Measurements from ENCODE around the gene ZNF350. TPM values are rescaled to one million over a fixed set of nuclear protein-coding genes. Genes with fewer than 3 reads are reported as not detected.

ZNF350 gene
- total RNA-seq, 2 donors from 2014 or later: 3.1 to 5.9 TPM

DNA sequence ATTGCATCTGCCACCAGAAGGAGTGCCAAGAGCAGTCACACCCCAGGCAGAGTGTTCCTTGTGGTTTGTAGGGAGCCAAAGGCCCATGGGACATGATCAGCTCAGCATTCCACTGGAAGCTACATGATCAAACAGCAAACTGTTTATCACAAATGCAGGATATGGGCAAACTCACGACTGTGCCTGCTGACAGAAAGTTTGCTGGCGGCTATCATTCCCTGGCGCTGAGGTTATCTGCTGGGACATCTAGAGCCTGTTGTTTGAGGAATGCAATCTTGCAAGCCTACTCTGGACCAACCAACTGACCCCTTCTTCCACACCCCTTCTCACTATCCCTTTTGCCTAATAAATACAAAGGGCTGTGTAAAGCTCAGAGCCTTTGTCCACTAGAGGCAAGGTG lies 67.0 kb downstream of the ZNF350 start:
- ATAC-seq: no peak
- DNase-seq: no peak
- no peaks in the 10 kb centered on the region for H3K4me1 ChIP-seq
- peaks cover 0 to 69% (median 7%) of the 10 kb centered on the region in 3 donors for H3K9me3 ChIP-seq
- no peaks in the 10 kb centered on the region for H3K36me3 ChIP-seq (replicated peaks in 1 of 2; ENCODE audit: insufficient read depth in 1 of 2, low read depth in 2 of 2)
- no peak overlapping the region for H3K4me3 ChIP-seq
- no peaks in the 10 kb centered on the region for H3K27me3 ChIP-seq
- no peak overlapping the region for H3K27ac ChIP-seq
- 72 to 100% methylated on average over 2 to 3 of the region's 3 CpGs for WGBS, 2 donors
- TF ChIP-seq CTCF (IDR thresholded peaks at IDR 0.05) (no peak), POLR2A (IDR thresholded peaks at IDR 0.05) (no peak)
- intact Hi-C loops (cut with DNase I): no loop called here

DNA sequence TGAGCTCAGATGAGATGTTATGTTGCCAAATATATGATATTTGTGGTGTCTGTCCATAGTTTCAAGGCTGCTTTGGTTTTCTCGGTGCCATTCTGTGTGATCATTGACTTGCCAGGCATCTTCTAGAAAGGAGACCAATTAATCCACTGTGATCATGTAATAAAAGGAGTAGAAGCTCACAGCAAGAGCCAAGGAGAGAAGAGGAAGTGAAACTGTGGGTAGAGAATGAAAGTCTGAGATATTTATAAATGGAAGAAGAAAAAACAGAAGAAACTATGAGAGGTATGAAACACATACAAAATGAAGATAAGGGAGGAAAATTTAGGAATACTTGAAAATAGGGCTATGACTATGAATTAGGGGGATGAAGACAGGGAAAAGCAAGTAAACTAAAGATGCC lies 70.5 kb downstream of the ZNF350 start:
- DNase-seq: no peak
- no peaks in the 10 kb centered on the region for H3K27me3 ChIP-seq
- intact Hi-C loops (cut with DNase I): no loop called here
- TF ChIP-seq CTCF (IDR thresholded peaks at IDR 0.05) (no peak), POLR2A (IDR thresholded peaks at IDR 0.05) (no peak)
- 78 to 81% methylated on average over 1 of the region's 1 CpG for WGBS, 2 donors
- no peak overlapping the region for H3K27ac ChIP-seq
- H3K9me3 ChIP-seq: peaks cover 0 to 62% (median 7%) of the 10 kb centered on the region in 3 donors
- no peaks in the 10 kb centered on the region for H3K36me3 ChIP-seq (replicated peaks in 1 of 2; ENCODE audit: insufficient read depth in 1 of 2, low read depth in 2 of 2)
- ATAC-seq: no peak
- H3K4me1 ChIP-seq: no peaks in the 10 kb centered on the region
- H3K4me3 ChIP-seq: no peak overlapping the region

DNA sequence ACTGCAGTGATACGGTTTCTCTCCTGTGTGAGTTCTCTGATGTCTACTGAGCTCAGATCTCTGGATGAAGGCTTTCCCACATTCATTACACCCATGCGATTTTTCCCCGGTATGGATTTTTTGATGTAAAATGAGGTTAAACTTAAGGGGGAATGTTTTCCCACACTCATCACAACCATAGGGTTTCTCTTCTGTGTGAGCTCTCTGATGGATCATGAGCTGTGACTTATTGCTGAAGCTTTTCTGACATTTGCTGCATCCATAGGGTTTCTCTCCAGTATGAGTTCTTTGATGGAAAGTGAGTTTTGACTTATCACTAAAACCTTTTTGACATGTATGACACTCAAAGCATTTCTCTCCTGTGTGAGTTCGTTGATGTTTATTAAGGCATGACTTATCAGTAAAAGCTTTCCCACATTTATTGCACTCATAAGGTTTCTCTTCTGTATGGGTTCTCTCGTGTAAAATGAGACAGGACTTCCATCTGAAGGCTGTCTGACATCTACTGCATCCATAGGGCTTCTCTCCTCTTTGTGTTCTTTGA lies 71.2 kb downstream of the ZNF350 start:
- DNase-seq: no peak
- H3K4me1 ChIP-seq: no peaks in the 10 kb centered on the region
- no peak overlapping the region for H3K27ac ChIP-seq
- 64 to 70% methylated on average over 5 of the region's 5 CpGs for WGBS, 2 donors
- intact Hi-C loops (cut with DNase I): no loop called here
- no peaks in the 10 kb centered on the region for H3K36me3 ChIP-seq (replicated peaks in 1 of 2; ENCODE audit: insufficient read depth in 1 of 2, low read depth in 2 of 2)
- ATAC-seq: no peak
- no peak overlapping the region for H3K4me3 ChIP-seq
- no peaks in the 10 kb centered on the region for H3K27me3 ChIP-seq
- no peak for TF ChIP-seq CTCF (IDR thresholded peaks at IDR 0.05)
- no peak for TF ChIP-seq POLR2A (IDR thresholded peaks at IDR 0.05)
- H3K9me3 ChIP-seq: peaks cover 0 to 54% (median 7%) of the 10 kb centered on the region in 3 donors

Other genes starting within 250 kb of the ZNF350 start
- 1 to 10 TPM in 1 of 2 donors, not detected in 1; 4.7 TPM for gene FPR1, start 235.0 kb downstream of the ZNF350 start, total RNA-seq
- gene FPR2, start 225.7 kb downstream of the ZNF350 start, total RNA-seq: under 1 TPM in 1 of 2 donors, not detected in 1; 0.78 TPM
- 1 to 10 TPM; 1.6 to 4.9 TPM for gene FPR3, start 191.7 kb downstream of the ZNF350 start, total RNA-seq
- 10 to 100 TPM; 11.2 to 16.5 TPM for gene ZNF577, start 98.9 kb downstream of the ZNF350 start, total RNA-seq
- 1 to 10 TPM; 4.0 to 5.7 TPM for gene ZNF649, start 81.8 kb downstream of the ZNF350 start, total RNA-seq
- gene ZNF613, start 59.4 kb downstream of the ZNF350 start, total RNA-seq: 10 to 100 TPM in 1 of 2 donors, 1 to 10 TPM in 1; 2.3 to 10.5 TPM
- gene ZNF615, start 21.4 kb upstream of the ZNF350 start, total RNA-seq: 1 to 10 TPM; 5.6 to 7.8 TPM
- gene ZNF614, start 41.5 kb upstream of the ZNF350 start, total RNA-seq: 1 to 10 TPM; 1.3 to 1.6 TPM
- 10 to 100 TPM; 10.9 to 29.3 TPM for gene ZNF432, start 62.0 kb upstream of the ZNF350 start, total RNA-seq
- 10 to 100 TPM; 16.3 to 80.4 TPM for gene ZNF841, start 108.9 kb upstream of the ZNF350 start, total RNA-seq
- 1 to 10 TPM; 3.6 to 6.2 TPM for gene ZNF616, start 153.1 kb upstream of the ZNF350 start, total RNA-seq
- 10 to 100 TPM in 1 of 2 donors, 1 to 10 TPM in 1; 2.0 to 12.2 TPM for gene ZNF836, start 184.8 kb upstream of the ZNF350 start, total RNA-seq
- gene PPP2R1A, start 203.2 kb upstream of the ZNF350 start, total RNA-seq: 100 to 1,000 TPM in 1 of 2 donors, 10 to 100 TPM in 1; 50.8 to 119 TPM